Raji (cell line): ENCODE data around the gene UBA3.

Experiments used
- POLR2A ChIP-seq: IDR thresholded peaks from 2 replicates; pipeline ENCODE4 v1.6.1; 2011; ENCODE audit warnings: low read depth, low read length, control low read depth; ENCODE audit not compliant: insufficient read depth

The UBA3 gene

GRCh38 chr3:69052472-69052898 lies 27.7 kb downstream of the UBA3 start:
- TF ChIP-seq POLR2A, result no peak; the same call in 1 of the 2 replicates

- peak; percentile 72 for TF ChIP-seq POLR2A
Observed at GRCh38 chr3:69051756-69052471, 28.3 kb downstream of the UBA3 start, which contains the start of gene TMF1. TMF1 (minus strand) TSS chr3:69052333; CDS start chr3:69052086, 247 bp downstream.

GRCh38 chr3:69048990-69049389 lies 31.2 kb downstream of the UBA3 start:
- no peak for TF ChIP-seq POLR2A

DNA sequence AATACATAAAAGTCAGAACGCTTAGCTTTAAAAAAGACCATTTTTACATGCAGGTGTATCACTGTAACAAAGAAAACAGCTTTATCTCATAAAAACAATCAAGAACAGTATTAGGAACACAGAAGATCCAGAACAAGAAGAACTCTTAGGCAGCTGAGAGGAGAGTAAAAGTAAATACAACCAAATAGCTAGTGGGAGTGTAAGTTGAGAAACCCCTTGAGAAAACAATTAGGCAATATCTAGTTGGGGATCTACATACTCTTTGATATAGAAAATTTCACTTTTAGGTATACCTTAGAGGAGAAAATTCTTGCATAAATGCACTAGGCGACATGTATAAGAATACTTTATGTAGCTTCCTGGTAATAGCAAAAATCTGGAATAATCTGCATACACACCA lies 35.6 kb downstream of the UBA3 start:
- TF ChIP-seq POLR2A, result no peak

GRCh38 chr3:69033470-69033869 lies 46.7 kb downstream of the UBA3 start:
- no peak for TF ChIP-seq POLR2A

GRCh38 chr3:69032737-69033136 lies 47.4 kb downstream of the UBA3 start:
- no peak for TF ChIP-seq POLR2A

GRCh38 chr3:69032142-69032541 lies 48.0 kb downstream of the UBA3 start:
- TF ChIP-seq POLR2A, result no peak

DNA sequence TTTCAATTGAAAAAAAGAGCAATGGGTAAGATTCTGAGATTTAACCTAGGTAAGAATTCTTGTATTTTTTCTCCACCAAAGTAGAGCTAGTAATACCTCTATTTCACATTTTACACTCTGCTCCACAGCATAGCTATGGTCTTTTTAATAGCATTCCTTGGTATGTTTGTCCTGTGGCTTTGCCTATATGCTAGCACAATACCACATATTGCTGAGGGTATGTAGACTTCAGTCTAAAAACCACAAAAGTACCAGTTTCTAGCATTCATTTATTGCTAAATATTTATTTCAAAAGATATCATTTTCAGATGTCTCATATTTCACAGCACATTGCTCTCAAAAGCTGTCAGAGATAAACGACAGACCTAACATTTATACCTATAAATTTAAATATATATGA lies 48.5 kb downstream of the UBA3 start:
- TF ChIP-seq POLR2A, result no peak

- TF ChIP-seq POLR2A, result no peak
Observed at GRCh38 chr3:69020857-69021256, 59.3 kb downstream of the UBA3 start.

- no peak for TF ChIP-seq POLR2A
Observed at GRCh38 chr3:69020424-69020823, 59.7 kb downstream of the UBA3 start.

- TF ChIP-seq POLR2A, result no peak
Observed at GRCh38 chr3:69016901-69017300, 63.3 kb downstream of the UBA3 start.

GRCh38 chr3:69016102-69016501 lies 64.1 kb downstream of the UBA3 start:
- no peak for TF ChIP-seq POLR2A

- no peak for TF ChIP-seq POLR2A
Observed at GRCh38 chr3:69014022-69014580, 66.1 kb downstream of the UBA3 start.

DNA sequence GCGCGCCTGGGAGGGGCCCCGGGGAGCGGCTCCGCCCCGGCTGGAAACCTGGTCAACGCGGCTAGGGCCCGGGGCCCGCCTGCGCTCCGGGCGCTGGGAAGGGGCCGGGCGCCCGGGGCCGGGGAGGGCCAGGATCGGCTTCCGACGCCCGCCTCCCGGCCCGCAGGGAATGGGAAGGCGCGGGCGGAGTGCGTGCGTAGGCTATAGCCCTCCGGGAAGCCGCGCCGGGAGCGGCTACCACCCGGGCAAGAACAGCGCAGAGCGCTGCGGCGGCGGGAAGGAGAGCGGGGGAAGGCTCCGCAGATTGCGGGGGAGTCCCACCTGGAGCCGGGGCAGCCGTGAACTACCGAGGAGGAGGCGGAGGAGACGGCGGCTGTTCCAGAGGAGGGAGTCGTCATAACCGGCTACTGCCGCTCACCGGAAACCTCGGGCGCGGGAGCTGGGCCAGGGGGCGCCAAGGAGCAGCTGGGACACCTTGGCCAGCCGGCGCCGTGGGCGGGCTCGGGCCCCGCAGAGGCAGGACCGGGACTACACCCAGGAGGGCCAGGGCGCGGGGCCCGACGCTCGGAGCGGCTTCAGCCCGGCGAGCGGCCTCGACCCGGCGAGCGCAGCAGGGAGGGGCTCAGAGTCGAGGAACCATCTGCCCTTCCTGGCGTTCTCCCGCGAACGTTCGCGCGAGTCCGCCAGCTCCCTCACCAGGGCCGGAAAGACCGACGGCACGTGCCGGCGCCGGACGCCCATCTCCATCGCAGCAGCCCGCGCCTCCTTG lies 66.7 kb downstream of the UBA3 start, which contains the start of gene EOGT:
EOGT (minus strand) TSS at position 432 of the 769 bp plus-strand sequence. CDS start 3,838 bp downstream, outside the sequence.
- TF ChIP-seq POLR2A, result 0 out of 2 replicates have a peak, but pooled peaks have one; percentile 27

GRCh38 chr3:69012800-69013252 lies 67.3 kb downstream of the UBA3 start:
- TF ChIP-seq POLR2A, result no peak

DNA sequence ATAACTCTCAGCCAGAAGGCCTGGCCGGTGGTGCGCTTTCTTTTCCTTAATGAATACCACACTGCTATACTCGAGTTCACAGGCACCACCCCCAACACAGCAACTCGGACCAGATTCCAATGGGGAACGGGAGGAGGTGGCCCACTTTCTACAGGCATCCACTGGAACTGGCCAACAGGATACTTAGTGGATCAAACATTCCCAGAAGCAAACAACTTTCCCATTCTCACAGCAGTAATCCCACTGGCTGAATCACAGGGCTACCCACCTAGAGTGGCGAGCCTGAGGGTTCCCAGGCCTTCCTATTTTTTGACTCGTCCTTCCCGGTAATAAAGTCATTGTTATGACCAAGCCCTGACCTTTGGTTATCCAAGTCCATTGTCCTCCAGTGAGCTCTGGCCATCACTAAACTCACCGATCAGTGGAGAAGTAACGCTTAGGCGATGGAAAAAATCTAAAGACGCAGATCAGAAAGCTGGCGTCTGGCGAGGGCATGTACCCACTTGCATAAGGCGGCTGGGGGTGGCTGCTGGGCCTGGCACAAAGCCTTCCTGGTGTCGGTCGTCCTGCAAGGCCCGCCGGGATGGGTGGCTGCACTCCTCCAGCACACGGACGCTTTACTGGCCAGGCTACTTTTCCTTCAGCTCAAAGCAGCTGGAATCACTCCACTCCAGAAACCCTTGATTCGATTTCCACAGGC lies 67.9 kb downstream of the UBA3 start:
- no peak for TF ChIP-seq POLR2A
